HepG2 (cell line): ENCODE data around the gene NCAM2. TPM values are rescaled to one million over a fixed set of nuclear protein-coding genes. Genes with fewer than 3 reads are reported as not detected.

Experiments
- ATAC-seq: fragments of 200-7000 bp; cut with Tn5 transposase; 3 replicates; pipeline ENCODE4 v1.9.1; 2020; ENCODE audit warnings: mild to moderate bottlenecking, moderate library complexity
- BruUV-seq: library from RNA; stranded (reverse); fragments of 400-500 nt; replicated peaks from 2 replicates; lab custom pipeline; 2021; lab: Mats Ljungman, UMichigan
- CTCF ChIA-PET: fragments of 300-600 bp; formaldehyde crosslinking; extraction: SDS; loops from one replicate; lab custom pipeline; 2021; ENCODE audit warnings: low total read pairs, inconsistent platforms, low intra/inter-chr PET ratio; lab: Yijun Ruan, JAX
- POLR2A ChIA-PET: fragments of 350-600 bp; sonication (Branson Sonifier 250); formaldehyde crosslinking; loops from one replicate; lab custom pipeline; 2020; ENCODE audit warnings: antibody characterized with exemption, inconsistent platforms; lab: Yijun Ruan, JAX
- DNase-seq: peaks from one replicate; pipeline ENCODE4 v3.0.0-alpha.2; 2015; ENCODE audit warnings: low spot score
- FAIRE-seq: peaks from 3 replicates; lab custom pipeline; 2011; peaks lifted over from hg19 to GRCh38; lab: Jason Lieb, UNC
- H2AFZ ChIP-seq: one replicate; pipeline ENCODE4 v1.6.1; 2011; ENCODE audit warnings: low read length, inconsistent platforms
- H3K27ac ChIP-seq: fragments of 300-600 bp; 3 replicates; pipeline ENCODE4 v1.8.0; 2011; ENCODE audit warnings: mixed run types, mild to moderate bottlenecking, mixed read lengths, low read length, inconsistent platforms; ENCODE audit not compliant: insufficient read depth; ENCODE audit errors: extremely low read length
- H3K27me3 ChIP-seq, 2 experiments: fragments of 200-600 bp in 1 of 2; 2 replicates in 1 of 2; 3 replicates in 1 of 2; pipeline versions ENCODE4 v1.6.0 to v1.8.0; 2011; ENCODE audit warnings: low read length in 2 of 2, mild to moderate bottlenecking in 2 of 2, moderate library complexity in 2 of 2, inconsistent platforms in 1 of 2; ENCODE audit not compliant: insufficient read depth in 2 of 2, control insufficient read depth in 1 of 2
- H3K36me3 ChIP-seq, 2 experiments: fragments of 200-600 bp in 1 of 2; replicated peaks in 1 of 2; 2 replicates in 1 of 2; 3 replicates in 1 of 2; pipeline versions ENCODE4 v1.5.1 to v1.8.0; 2011; ENCODE audit warnings: low read length in 2 of 2, inconsistent platforms in 1 of 2; ENCODE audit not compliant: insufficient read depth in 2 of 2, control insufficient read depth in 1 of 2
- H3K4me1 ChIP-seq: 2 replicates; pipeline ENCODE4 v1.5.1; 2012; ENCODE audit warnings: low read length, inconsistent platforms; ENCODE audit not compliant: insufficient read depth
- H3K4me2 ChIP-seq: 2 replicates; pipeline ENCODE4 v1.6.0; 2011; ENCODE audit warnings: low read depth, low read length, inconsistent platforms
- H3K4me3 ChIP-seq, 3 experiments: fragments of 200-600 bp in 1 of 3; sonication (generic), shearing (Covaris generic) in 1 of 3; replicated peaks in 1 of 3; 2 replicates each; pipeline ENCODE4 v1.5.1; 2011 to 2016; ENCODE audit warnings: low read length in 3 of 3, inconsistent platforms in 2 of 3, low read depth in 2 of 3, mild to moderate bottlenecking in 2 of 3, control low read depth in 1 of 3, mixed read lengths in 1 of 3; ENCODE audit not compliant: insufficient read depth in 1 of 3
- H3K79me2 ChIP-seq: one replicate; pipeline ENCODE4 v1.6.1; 2011; ENCODE audit warnings: low read length, inconsistent platforms; ENCODE audit not compliant: insufficient read depth
- H3K9ac ChIP-seq: 2 replicates; pipeline ENCODE4 v1.6.0; 2011; ENCODE audit warnings: mild to moderate bottlenecking, low read depth, low read length, inconsistent platforms; ENCODE audit not compliant: insufficient read depth
- H3K9me3 ChIP-seq: 2 replicates; pipeline ENCODE4 v1.5.1; 2012; ENCODE audit warnings: mild to moderate bottlenecking, low read length
- H4K20me1 ChIP-seq: 2 replicates; pipeline ENCODE4 v1.6.0; 2011; ENCODE audit warnings: inconsistent platforms, mild to moderate bottlenecking, low read length, moderate library complexity; ENCODE audit not compliant: insufficient read depth
- ARNT ChIP-seq: fragments of 450-650 bp; IDR thresholded peaks from 2 replicates; pipeline ENCODE4 v1.6.1; 2017
- ATF1 ChIP-seq: IDR thresholded peaks from 2 replicates; pipeline ENCODE4 v1.6.1; 2016; ENCODE audit warnings: mild to moderate bottlenecking, control low read depth
- ESRRA ChIP-seq: sonication (generic); formaldehyde crosslinking; IDR thresholded peaks from 2 replicates; pipeline ENCODE4 v1.5.1; 2020; ENCODE audit warnings: mild to moderate bottlenecking, low read depth, missing genetic modification reagents
- FLYWCH1 ChIP-seq: sonication (generic); formaldehyde crosslinking; IDR thresholded peaks from 2 replicates; pipeline ENCODE4 v1.8.1; 2023; ENCODE audit warnings: mild to moderate bottlenecking, missing genetic modification reagents
- MAFF ChIP-seq: IDR thresholded peaks from 2 replicates; pipeline ENCODE4 v1.6.1; 2011; ENCODE audit warnings: low read depth, low read length, improper control_type of control experiment
- MAFK ChIP-seq, 2 experiments: IDR thresholded peaks in 1 of 2; conservative IDR thresholded peaks in 1 of 2; 2 replicates each; pipeline ENCODE4 v1.6.1; 2011; ENCODE audit warnings: improper control_type of control experiment in 2 of 2, low read length in 2 of 2
- SNRNP70 ChIP-seq: fragments of 200-400 bp; formaldehyde crosslinking; IDR thresholded peaks from 2 replicates; pipeline ENCODE4 v1.6.1; 2017; ENCODE audit warnings: mild to moderate bottlenecking, low read depth, low read length, moderate library complexity
- ZBTB7B ChIP-seq: sonication (generic); formaldehyde crosslinking; IDR thresholded peaks from 2 replicates; pipeline ENCODE4 v1.4.0; 2020; ENCODE audit warnings: missing genetic modification reagents
- ZNF354B ChIP-seq: sonication (generic); formaldehyde crosslinking; IDR thresholded peaks from 2 replicates; pipeline ENCODE4 v1.8.0; 2022; ENCODE audit warnings: mild to moderate bottlenecking, missing genetic modification reagents
- ZNF367 ChIP-seq: sonication (generic); formaldehyde crosslinking; IDR thresholded peaks from 2 replicates; pipeline ENCODE4 v1.4.0; 2020; ENCODE audit warnings: missing genetic modification reagents, borderline replicate concordance
- ZNF710 ChIP-seq: sonication (generic); formaldehyde crosslinking; IDR thresholded peaks from 2 replicates; pipeline ENCODE4 v1.5.0; 2020; ENCODE audit warnings: mild to moderate bottlenecking, missing genetic modification reagents, borderline replicate concordance
- ZNF749 ChIP-seq: sonication (generic); formaldehyde crosslinking; IDR thresholded peaks from 2 replicates; pipeline ENCODE4 v1.8.0; 2022; ENCODE audit warnings: mild to moderate bottlenecking, missing genetic modification reagents, moderate library complexity, borderline replicate concordance
- WGBS: methylation state at CpG from one replicate; pipeline ENCODE4 v1.1.6; 2017; ENCODE audit warnings: low lambda C conversion rate; 5-methylcytosine and 5-hydroxymethylcytosine counted together
- in situ Hi-C: cut with HindIII; loops from 2 replicates; pipeline ENCODE4 v1.10.0; 2017; ENCODE audit warnings: low pct_unique_long_range_greater_than_20kb; ENCODE audit not compliant: extremely low pct_ligation_motif_present
- intact Hi-C: fragments of 100-400 bp; cut with micrococcal nuclease; formaldehyde crosslinking; loops from one replicate; pipeline ENCODE4 v1.10.0; 2022; ENCODE audit not compliant: unreplicated experiment
- polyA plus RNA-seq, 8 experiments: library from polyadenylated mRNA; depleted of rRNA in 3 of 8; stranded (reverse) in 7 of 8; unstranded in 1 of 8; fragments of >200 nt; fragmentation: Illumina TruSeq in 4 of 8; extraction: Trizol in 4 of 8; gene quantifications; 2 replicates each; pipeline versions ENCODE4 v1.2.1 to v1.2.3, GENCODE V29; 2011 to 2016; ENCODE audit warnings: low read depth in 4 of 8, missing spikeins in 1 of 8, mixed read lengths in 1 of 8; ENCODE audit not compliant: insufficient read depth in 1 of 8
- total RNA-seq, 5 experiments: library from RNA; depleted of rRNA; stranded (reverse); fragments of >200 nt; fragmentation: Illumina TruSeq; extraction: Trizol; gene quantifications; 2 replicates each; pipeline ENCODE4 v1.2.3, GENCODE V29; 2016; ENCODE audit warnings: low read depth in 1 of 5

Gene NCAM2
- total and polyA plus RNA-seq, 2 of the 13 experiments (the other 11 are each of a cell fraction or from before 2014, with no cell fraction given), result not detected

- 0% methylated on average over 2 of the region's 2 CpGs for WGBS
- no peaks in the 10 kb centered on the region for H3K79me2 ChIP-seq
- DNase-seq (no peak), FAIRE-seq (no peak), ATAC-seq (no peak)
- H3K4me1 ChIP-seq, result no peaks in the 10 kb centered on the region
- no peak overlapping the region for H3K4me2 ChIP-seq
- H3K9me3 ChIP-seq, result peaks cover 43% of the 10 kb centered on the region
- no peaks in the 10 kb centered on the region for H4K20me1 ChIP-seq
- H3K4me3 ChIP-seq, result no peak overlapping the region
- H2AFZ ChIP-seq, result no peak overlapping the region
- intact Hi-C loops (no loop called here), in situ Hi-C loops (no loop called here)
- ChIA-PET POLR2A (no interaction called here), CTCF (no interaction called here)
- BruUV-seq, result no TSS peak
- no peaks in the 10 kb centered on the region for H3K36me3 ChIP-seq
- H3K9ac ChIP-seq, result no peak overlapping the region
- no peaks in the 10 kb centered on the region for H3K27me3 ChIP-seq
- H3K27ac ChIP-seq, result no peak overlapping the region
- TF ChIP-seq MAFF (peak; percentile 81), MAFK (conservative IDR thresholded peaks at IDR 0.05 in 1 of 2, IDR thresholded peaks at IDR 0.05 in 1 of 2; ENCODE audit: low read length in 2 of 2) (peak; percentile 68 to 85), ESRRA (CRISPR knock-in tag) (no peak), FLYWCH1 (CRISPR knock-in tag) (no peak)
These were observed 77.8 kb downstream of the NCAM2 start for GRCh38 chr21:21076051-21076450.

- peaks cover 44% of the 10 kb centered on the region for H3K9me3 ChIP-seq
- H3K79me2 ChIP-seq, result no peaks in the 10 kb centered on the region
- no peaks in the 10 kb centered on the region for H3K36me3 ChIP-seq
- H2AFZ ChIP-seq, result no peak overlapping the region
- no peaks in the 10 kb centered on the region for H3K4me1 ChIP-seq
- CTCF ChIA-PET, result no interaction called here
- H3K4me3 ChIP-seq, result no peak overlapping the region
- intact Hi-C loops (no loop called here), in situ Hi-C loops (no loop called here)
- H3K9ac ChIP-seq, result no peak overlapping the region
- FAIRE-seq, result no peak
- no peak overlapping the region for H3K27ac ChIP-seq
- BruUV-seq, result no TSS peak
- WGBS, result under 1% methylated on average over 4 of the region's 4 CpGs
- POLR2A ChIA-PET, result no interaction called here
- ATAC-seq, result no peak
- H3K4me2 ChIP-seq, result no peak overlapping the region
- H4K20me1 ChIP-seq, result no peaks in the 10 kb centered on the region
- no peak for DNase-seq
- H3K27me3 ChIP-seq, result no peaks in the 10 kb centered on the region
- no peak for TF ChIP-seq ZBTB7B (CRISPR knock-in tag)
- TF ChIP-seq ZNF354B, result no peak
- TF ChIP-seq ZNF710 (CRISPR knock-in tag), result no peak
- TF ChIP-seq ZNF749 (CRISPR knock-in tag), result no peak
- TF ChIP-seq ZNF367 (CRISPR knock-in tag), result no peak
- TF ChIP-seq ATF1 (CRISPR knock-in tag), result no peak
- TF ChIP-seq ARNT, result no peak
- TF ChIP-seq SNRNP70, result no peak
These were observed 78.3 kb downstream of the NCAM2 start for GRCh38 chr21:21076491-21076890.
